RWPE1 (cell line): ENCODE data around the gene SART3.

Experiments
- CTCF ChIA-PET: fragments of 350-600 bp; sonication (Branson Sonifier 250); formaldehyde crosslinking; extraction: SDS; loops from one replicate; lab custom pipeline; 2021; lab: Yijun Ruan, JAX
- POLR2A ChIA-PET: fragments of 400-600 bp; formaldehyde crosslinking; extraction: SDS; loops from one replicate; lab custom pipeline; 2020; ENCODE audit warnings: antibody characterized with exemption; ENCODE audit not compliant: low non-redundant PET; lab: Yijun Ruan, JAX
- DNase-seq: peaks from one replicate; pipeline ENCODE4 v3.0.0; 2012; ENCODE audit warnings: low spot score
- H3K27ac ChIP-seq: fragments of 450-650 bp; 2 replicates; pipeline ENCODE4 v1.5.1; 2017
- TF ChIP-seq, protein P1 (sequence below): fragments of 450-650 bp; conservative IDR thresholded peaks from 2 replicates; pipeline ENCODE4 v1.5.1; 2017; ENCODE audit warnings: low read depth, mild to moderate bottlenecking

The SART3 gene

DNA sequence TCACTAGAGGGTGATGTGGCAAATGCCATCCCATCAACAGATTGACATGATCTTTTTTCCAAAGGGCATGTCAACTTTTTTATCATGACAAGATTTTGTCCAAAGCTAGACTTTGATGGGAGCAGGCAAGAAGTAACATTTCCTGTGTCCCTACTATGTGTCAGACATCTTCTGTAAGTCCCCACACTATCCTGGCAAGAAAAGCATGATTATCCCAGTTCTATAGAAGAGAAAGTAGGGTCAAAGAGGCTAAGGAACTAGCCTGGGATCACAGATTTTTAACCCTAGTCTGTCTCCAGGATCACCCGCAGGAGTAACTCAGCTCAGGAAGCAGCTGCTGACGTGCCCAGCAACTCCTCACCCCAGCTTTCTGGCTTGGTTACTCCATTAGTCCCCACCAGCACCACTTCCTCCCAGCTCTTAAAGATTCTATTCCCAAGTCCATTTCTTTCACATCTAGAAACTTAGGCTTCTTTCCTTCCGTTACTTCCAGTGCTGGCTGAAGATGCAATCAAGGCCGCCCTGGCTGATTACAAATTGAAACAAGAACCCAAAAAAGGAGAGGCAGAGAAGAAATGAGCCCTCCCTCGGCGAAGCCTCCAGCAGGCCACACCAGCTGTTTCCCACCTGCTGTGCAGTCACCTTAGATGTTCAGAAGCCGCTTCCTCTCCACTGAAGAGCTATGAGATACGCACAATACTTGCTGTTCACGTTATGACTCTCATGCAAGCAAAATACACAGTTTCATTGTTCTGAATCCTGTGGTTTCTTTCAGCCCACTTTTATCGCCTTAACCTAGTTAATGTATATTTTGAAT, 7.6 kb upstream of the SART3 start:
- CTCF ChIA-PET, result no interaction called here
- no peak overlapping the region for H3K27ac ChIP-seq
- POLR2A ChIA-PET, result no interaction called here
- no peak for DNase-seq
- TF ChIP-seq, protein P1, sequence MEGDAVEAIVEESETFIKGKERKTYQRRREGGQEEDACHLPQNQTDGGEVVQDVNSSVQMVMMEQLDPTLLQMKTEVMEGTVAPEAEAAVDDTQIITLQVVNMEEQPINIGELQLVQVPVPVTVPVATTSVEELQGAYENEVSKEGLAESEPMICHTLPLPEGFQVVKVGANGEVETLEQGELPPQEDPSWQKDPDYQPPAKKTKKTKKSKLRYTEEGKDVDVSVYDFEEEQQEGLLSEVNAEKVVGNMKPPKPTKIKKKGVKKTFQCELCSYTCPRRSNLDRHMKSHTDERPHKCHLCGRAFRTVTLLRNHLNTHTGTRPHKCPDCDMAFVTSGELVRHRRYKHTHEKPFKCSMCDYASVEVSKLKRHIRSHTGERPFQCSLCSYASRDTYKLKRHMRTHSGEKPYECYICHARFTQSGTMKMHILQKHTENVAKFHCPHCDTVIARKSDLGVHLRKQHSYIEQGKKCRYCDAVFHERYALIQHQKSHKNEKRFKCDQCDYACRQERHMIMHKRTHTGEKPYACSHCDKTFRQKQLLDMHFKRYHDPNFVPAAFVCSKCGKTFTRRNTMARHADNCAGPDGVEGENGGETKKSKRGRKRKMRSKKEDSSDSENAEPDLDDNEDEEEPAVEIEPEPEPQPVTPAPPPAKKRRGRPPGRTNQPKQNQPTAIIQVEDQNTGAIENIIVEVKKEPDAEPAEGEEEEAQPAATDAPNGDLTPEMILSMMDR, result no peak

DNA sequence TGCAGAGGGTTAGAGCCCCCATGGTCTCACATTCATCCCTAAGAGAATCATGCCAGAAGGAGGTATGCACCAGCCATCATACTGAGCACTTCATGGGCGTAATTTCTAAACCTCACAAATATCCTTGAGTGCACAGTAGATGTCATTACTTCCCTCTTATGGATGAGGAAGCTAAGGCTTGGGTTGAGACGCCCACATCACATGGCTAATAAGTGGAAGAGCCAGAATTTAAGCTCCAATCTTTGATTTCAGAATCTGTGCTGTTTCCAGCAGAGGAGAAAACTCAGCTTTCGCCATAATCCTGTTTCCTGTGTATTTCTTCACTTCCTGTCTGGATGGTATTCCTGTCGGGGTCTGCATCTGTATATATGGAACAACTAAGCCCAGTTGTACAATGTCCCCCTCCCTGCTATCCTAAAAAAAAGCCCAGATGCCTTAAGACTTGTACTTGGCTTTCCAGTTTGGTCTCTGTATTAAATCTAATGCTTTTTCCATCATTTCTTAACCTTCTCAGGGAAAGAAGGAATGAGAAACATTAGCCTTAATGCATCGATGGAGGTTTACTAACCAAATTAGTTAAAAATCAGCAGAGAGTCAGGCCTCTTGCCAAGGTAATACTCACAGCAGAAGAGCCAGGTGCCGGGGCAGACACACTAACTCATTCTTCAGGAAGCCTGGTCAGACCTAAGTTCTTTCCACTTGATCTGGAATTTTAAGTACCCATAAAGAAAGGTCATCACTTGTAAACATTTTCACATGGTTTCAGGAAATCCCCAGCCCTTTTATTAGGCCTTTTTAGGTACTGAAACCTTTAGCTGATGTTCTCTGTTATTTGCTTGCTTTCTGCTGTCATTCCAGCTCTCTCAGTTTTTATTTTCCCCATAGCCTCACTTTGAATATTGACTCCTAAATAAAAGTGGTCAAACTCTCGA, 6.7 kb upstream of the SART3 start:
- H3K27ac ChIP-seq, result no peak overlapping the region

DNA sequence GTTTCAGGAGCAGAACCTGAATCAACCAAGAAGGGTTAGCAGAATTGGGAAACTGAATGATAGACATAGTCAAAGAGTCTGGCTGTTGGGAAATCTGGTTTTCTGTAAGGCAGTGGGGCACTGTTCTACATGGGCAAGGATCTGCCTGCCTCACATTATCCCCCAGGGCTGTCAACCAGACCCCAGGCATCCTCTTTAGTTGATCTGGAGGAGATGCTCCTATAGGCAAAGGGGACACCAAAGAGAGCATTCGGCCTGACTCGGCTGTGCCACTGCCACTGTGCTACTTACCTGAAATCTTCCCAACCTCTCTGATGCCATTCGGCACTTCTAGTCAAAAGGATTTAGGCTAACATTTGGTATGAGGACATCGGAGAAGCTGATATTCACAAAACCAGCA, 5.5 kb upstream of the SART3 start:
- POLR2A ChIA-PET, result no interaction called here
- H3K27ac ChIP-seq, result peak overlapping the region; percentile 76
- CTCF ChIA-PET, result interaction anchor here (1.5 to 4.4 kb wide), 2 partner anchors 51 to 54 kb away, joined by 4 to 30 read pairs; no protein-coding TSS in a partner anchor
- DNase-seq, result no peak
- TF ChIP-seq, protein P1, result no peak

More for the DNA sequence above, 6.7 kb upstream of the SART3 start:
- TF ChIP-seq, protein P1, result no peak
- ChIA-PET CTCF (interaction anchor here (0.7 kb wide), 1 partner anchor 28 kb away, joined by 3 read pairs; no protein-coding TSS in a partner anchor), POLR2A (no interaction called here)
- DNase-seq, result no peak

DNA sequence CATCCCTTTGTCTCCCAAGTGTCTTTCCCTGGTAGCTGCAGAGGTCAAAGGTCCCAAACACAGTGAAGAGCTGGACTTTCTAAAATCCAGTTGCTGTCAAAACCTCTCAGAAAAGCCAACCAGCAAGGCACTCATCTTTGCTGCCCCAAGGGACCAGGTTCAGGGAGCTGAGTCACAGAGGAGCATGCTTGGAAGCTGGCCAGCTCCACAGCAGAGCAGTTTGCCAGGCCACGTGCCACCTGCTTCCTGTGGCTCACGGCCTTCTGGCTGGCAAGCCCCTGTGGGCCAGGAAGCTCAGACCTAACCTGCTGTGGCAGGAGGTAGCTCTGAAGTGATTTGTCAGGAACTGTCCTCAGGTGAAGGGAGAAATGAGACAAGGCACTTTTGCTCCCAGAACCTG, 5.0 kb upstream of the SART3 start:
- TF ChIP-seq, protein P1, result no peak
- peak overlapping the region; percentile 76 for H3K27ac ChIP-seq
- CTCF ChIA-PET, result interaction anchor here (0.6 to 4.4 kb wide), 3 partner anchors 52 to 77 kb away, joined by 3 to 30 read pairs (median 4); no protein-coding TSS in a partner anchor
- peak; percentile 85 for DNase-seq
- POLR2A ChIA-PET, result interaction anchor here (0.6 kb wide), 1 partner anchor 255 kb away, joined by 3 read pairs; no protein-coding TSS in a partner anchor

DNA sequence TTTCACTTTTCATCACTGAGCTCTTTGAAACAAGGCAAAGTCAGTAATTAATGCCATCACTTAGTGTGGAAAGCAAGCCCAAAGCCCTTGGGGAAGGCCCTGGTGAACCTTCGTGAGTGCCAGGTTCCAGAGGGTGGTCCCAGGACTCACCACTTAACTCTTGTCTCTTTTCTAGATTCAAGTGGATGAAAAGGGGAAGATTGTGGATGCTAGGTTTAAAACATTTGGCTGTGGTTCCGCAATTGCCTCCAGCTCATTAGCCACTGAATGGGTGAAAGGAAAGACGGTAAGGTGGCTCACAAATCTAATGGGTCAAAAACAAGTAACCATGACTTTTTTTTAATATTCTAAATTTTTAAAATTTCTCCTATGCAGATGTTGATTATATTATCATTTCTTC, 4.2 kb upstream of the SART3 start:
- POLR2A ChIA-PET, result interaction anchor here (0.6 kb wide), 1 partner anchor 47 kb away, joined by 3 read pairs; no protein-coding TSS in a partner anchor

More for the DNA sequence above, 4.2 kb upstream of the SART3 start:
- DNase-seq, result no peak
- no peak overlapping the region for H3K27ac ChIP-seq
- TF ChIP-seq, protein P1, result no peak
- CTCF ChIA-PET, result interaction anchor here (0.6 to 4.4 kb wide), 3 partner anchors 52 to 238 kb away, joined by 3 to 30 read pairs (median 4); no protein-coding TSS in a partner anchor
